Muscle of leg (tissue), 11 donors: ENCODE measurements around the gene HRAS. TPM values are rescaled to one million over a fixed set of nuclear protein-coding genes. Genes with fewer than 3 reads are reported as not detected.

ENCODE experiments used
- DNase-seq: peaks from one replicate; pipeline ENCODE4 v3.0.0; 2013
- H3K27ac ChIP-seq: one replicate; pipeline ENCODE4 v1.5.1; 2013; ENCODE audit warnings: mild to moderate bottlenecking, low read length, control low read depth
- H3K27me3 ChIP-seq: one replicate; pipeline ENCODE4 v1.6.1; 2013; ENCODE audit warnings: low read length; ENCODE audit not compliant: control insufficient read depth, insufficient read depth
- H3K36me3 ChIP-seq: one replicate; pipeline ENCODE4 v1.6.1; 2013; ENCODE audit warnings: low read length; ENCODE audit not compliant: control insufficient read depth, insufficient read depth
- H3K4me1 ChIP-seq: one replicate; pipeline ENCODE4 v1.6.1; 2013; ENCODE audit warnings: low read length; ENCODE audit not compliant: control insufficient read depth, insufficient read depth
- H3K4me3 ChIP-seq: one replicate; pipeline ENCODE4 v1.5.1; 2013; ENCODE audit warnings: low read length, control low read depth
- H3K9me3 ChIP-seq: replicated peaks from 2 replicates; pipeline ENCODE4 v1.6.1; 2013; ENCODE audit warnings: low read depth, low read length; ENCODE audit not compliant: control insufficient read depth
- WGBS: methylation state at CpG from one replicate; pipeline ENCODE4 v1.1.5; 2013; ENCODE audit warnings: missing lambda C conversion rate; ENCODE audit not compliant: insufficient coverage; 5-methylcytosine and 5-hydroxymethylcytosine counted together
- polyA plus RNA-seq, 8 donors: library from polyadenylated mRNA; unstranded; fragments of 120-200 nt; gene quantifications; one replicate each; pipeline versions ENCODE4 v1.2.1 to v1.2.3, GENCODE V29; 2013; ENCODE audit warnings: inconsistent platforms in 1 of 8, low replicate concordance in 1 of 8; ENCODE audit not compliant: insufficient read length in 8 of 8, insufficient read depth in 1 of 8
- total RNA-seq: library from RNA; stranded (reverse); fragments of 120-200 nt; gene quantifications from one replicate; pipeline ENCODE4 v1.2.4, GENCODE V29; 2013

Gene HRAS
- total and polyA plus RNA-seq, 9 donors = 78.8 to 143 (median 118) TPM

- no peak for DNase-seq
- no peaks in the 10 kb centered on the region for H3K4me1 ChIP-seq
- no peak overlapping the region for H3K27ac ChIP-seq
- no peaks in the 10 kb centered on the region for H3K36me3 ChIP-seq
- WGBS = 78% methylated on average over 4 of the region's 5 CpGs
- no peaks in the 10 kb centered on the region for H3K9me3 ChIP-seq
- peaks cover 3% of the 10 kb centered on the region for H3K27me3 ChIP-seq
- no peak overlapping the region for H3K4me3 ChIP-seq
Observed at GRCh38 chr11:544817-545166, 9.4 kb upstream of the HRAS start.

- H3K4me3 ChIP-seq = no peak overlapping the region
- H3K27me3 ChIP-seq = peaks cover 32% of the 10 kb centered on the region
- H3K36me3 ChIP-seq = no peaks in the 10 kb centered on the region
- DNase-seq = no peak
- H3K9me3 ChIP-seq = no peaks in the 10 kb centered on the region
- WGBS = 79% methylated on average over 16 of the region's 20 CpGs
- H3K27ac ChIP-seq = no peak overlapping the region
- peaks cover 19% of the 10 kb centered on the region for H3K4me1 ChIP-seq
Observed at GRCh38 chr11:541433-541885, 6.1 kb upstream of the HRAS start.

- no peak overlapping the region for H3K4me3 ChIP-seq
- H3K27me3 ChIP-seq = peaks cover 37% of the 10 kb centered on the region
- H3K4me1 ChIP-seq = peaks cover 24% of the 10 kb centered on the region
- no peak for DNase-seq
- no peaks in the 10 kb centered on the region for H3K9me3 ChIP-seq
- 63% methylated on average over 14 of the region's 23 CpGs for WGBS
- H3K27ac ChIP-seq = no peak overlapping the region
- H3K36me3 ChIP-seq = no peaks in the 10 kb centered on the region
Observed at GRCh38 chr11:540583-541432, 5.4 kb upstream of the HRAS start.

- no peak for DNase-seq
- no peaks in the 10 kb centered on the region for H3K36me3 ChIP-seq
- H3K9me3 ChIP-seq = no peaks in the 10 kb centered on the region
- WGBS = 71% methylated on average over 8 of the region's 8 CpGs
- no peak overlapping the region for H3K4me3 ChIP-seq
- H3K27me3 ChIP-seq = peaks cover 37% of the 10 kb centered on the region
- no peak overlapping the region for H3K27ac ChIP-seq
- H3K4me1 ChIP-seq = peaks cover 24% of the 10 kb centered on the region
Observed at GRCh38 chr11:539971-540481, 4.7 kb upstream of the HRAS start.

GRCh38 chr11:538431-539051, 3.2 kb upstream of the HRAS start:
- peaks cover 4% of the 10 kb centered on the region for H3K36me3 ChIP-seq
- WGBS = 88% methylated on average over 18 of the region's 20 CpGs
- H3K9me3 ChIP-seq = no peaks in the 10 kb centered on the region
- H3K27me3 ChIP-seq = peaks cover 37% of the 10 kb centered on the region
- no peak overlapping the region for H3K4me3 ChIP-seq
- no peak for DNase-seq
- peaks cover 37% of the 10 kb centered on the region for H3K4me1 ChIP-seq
- H3K27ac ChIP-seq = no peak overlapping the region

GRCh38 chr11:537622-538430, 2.5 kb upstream of the HRAS start:
- Histone ChIP-seq H3K36me3 (peaks cover 11% of the 10 kb centered on the region), H3K27ac (no peak overlapping the region), H3K9me3 (no peaks in the 10 kb centered on the region), H3K4me3 (peak overlapping the region; percentile 19), H3K4me1 (peaks cover 44% of the 10 kb centered on the region), H3K27me3 (peaks cover 37% of the 10 kb centered on the region)
- DNase-seq = no peak
- WGBS = 42% methylated on average over 19 of the region's 19 CpGs

GRCh38 chr11:536841-537621, 1.7 kb upstream of the HRAS start, which contains the start of gene LRRC56:
LRRC56 (plus strand) TSS chr11:537527; CDS start chr11:540685, 3,158 bp downstream.
- WGBS = under 1% methylated on average over 93 of the region's 93 CpGs
- DNase-seq = peak; percentile 76
- H3K4me3 ChIP-seq = peak within 1 kb of the TSS; percentile 19
- peaks cover 37% of the 10 kb centered on the region for H3K27me3 ChIP-seq
- no peak within 1 kb of the TSS for H3K27ac ChIP-seq
- H3K4me1 ChIP-seq = peaks cover 51% of the 10 kb centered on the region
- H3K9me3 ChIP-seq = no peaks in the 10 kb centered on the region
- peaks cover 19% of the 10 kb centered on the region for H3K36me3 ChIP-seq

GRCh38 chr11:535210-535518, 212 bp downstream of the HRAS start:
- no peak for DNase-seq
- Histone ChIP-seq H3K27ac (no peak overlapping the region), H3K36me3 (peaks cover 31% of the 10 kb centered on the region), H3K4me1 (peaks cover 52% of the 10 kb centered on the region), H3K9me3 (no peaks in the 10 kb centered on the region), H3K27me3 (peaks cover 37% of the 10 kb centered on the region), H3K4me3 (peak overlapping the region; percentile 82)
- WGBS = under 1% methylated on average over 44 of the region's 56 CpGs

GRCh38 chr11:534396-535209, 773 bp downstream of the HRAS start:
- WGBS = 9% methylated on average over 64 of the region's 66 CpGs
- Histone ChIP-seq H3K9me3 (no peaks in the 10 kb centered on the region), H3K27ac (peak overlapping the region; percentile 90), H3K4me1 (peaks cover 57% of the 10 kb centered on the region), H3K4me3 (peak overlapping the region; percentile 82), H3K36me3 (peaks cover 36% of the 10 kb centered on the region), H3K27me3 (peaks cover 32% of the 10 kb centered on the region)
- DNase-seq = peak; percentile 63
